GM19467 (cell line): ENCODE results near the gene REPIN1.

Experiments used
- ATAC-seq: cut with Tn5 transposase; IDR thresholded peaks from one replicate; pipeline ENCODE4 v1.9.1; 2021; ENCODE audit warnings: mild to moderate bottlenecking, moderate library complexity; ENCODE audit not compliant: unreplicated experiment

Gene REPIN1

GRCh38 chr7:150368096-150368883 is at the start of gene REPIN1:
Gene REPIN1 (plus strand): TSS chr7:150368822. CDS start chr7:150369712, 890 bp downstream.
- ATAC-seq: peak; percentile 50

GRCh38 chr7:150321788-150322113 is 46.9 kb upstream of the REPIN1 start:
- ATAC-seq: no peak

- ATAC-seq: no peak
Observed at GRCh38 chr7:150322114-150322832, 46.3 kb upstream of the REPIN1 start.

- ATAC-seq: peak; percentile 54
Observed at GRCh38 chr7:150322833-150323681, 45.6 kb upstream of the REPIN1 start, which contains the start of the genes ACTR3C and LRRC61. Gene ACTR3C (minus strand): TSS chr7:150323545. CDS start chr7:150295296, 28,249 bp downstream. Gene LRRC61 (plus strand): TSS chr7:150323355. CDS start chr7:150336862, 13,507 bp downstream.

GRCh38 chr7:150323682-150324372 is 44.8 kb upstream of the REPIN1 start:
- ATAC-seq: peak; percentile 18

GRCh38 chr7:150324373-150324961 is 44.2 kb upstream of the REPIN1 start:
- ATAC-seq: no peak

- no peak for ATAC-seq
Observed at GRCh38 chr7:150325110-150325611, 43.5 kb upstream of the REPIN1 start.

GRCh38 chr7:150325901-150326300 is 42.7 kb upstream of the REPIN1 start:
- no peak for ATAC-seq

- no peak for ATAC-seq
Observed at GRCh38 chr7:150326657-150327268, 41.9 kb upstream of the REPIN1 start.

- ATAC-seq: no peak
Observed at GRCh38 chr7:150327308-150327707, 41.3 kb upstream of the REPIN1 start.

- no peak for ATAC-seq
Observed at GRCh38 chr7:150329331-150330120, 39.1 kb upstream of the REPIN1 start.

- no peak for ATAC-seq
Observed at GRCh38 chr7:150330211-150330885, 38.3 kb upstream of the REPIN1 start.

- no peak for ATAC-seq
Observed at GRCh38 chr7:150332852-150333635, 35.6 kb upstream of the REPIN1 start.

GRCh38 chr7:150333659-150334058 is 35.0 kb upstream of the REPIN1 start:
- no peak for ATAC-seq

GRCh38 chr7:150334108-150334507 is 34.5 kb upstream of the REPIN1 start:
- no peak for ATAC-seq

GRCh38 chr7:150335108-150335773 is 33.4 kb upstream of the REPIN1 start:
- ATAC-seq: no peak

GRCh38 chr7:150335774-150336112 is 32.9 kb upstream of the REPIN1 start:
- no peak for ATAC-seq
